HG03066 (cell line): ENCODE results near the gene YWHAG.
A peak's percentile ranks its signal among the peaks of the same experiment; 100 is the strongest.
"Not testable (repeated sequence)": the region's sequence is repeated elsewhere in the genome, so short reads cannot be mapped to it uniquely, and the experiment has no call there.

Experiments
- ATAC-seq: cut with Tn5 transposase; IDR thresholded peaks from one replicate; pipeline ENCODE4 v1.9.1; 2021; ENCODE audit warnings: low read depth; ENCODE audit not compliant: unreplicated experiment

Gene YWHAG

DNA sequence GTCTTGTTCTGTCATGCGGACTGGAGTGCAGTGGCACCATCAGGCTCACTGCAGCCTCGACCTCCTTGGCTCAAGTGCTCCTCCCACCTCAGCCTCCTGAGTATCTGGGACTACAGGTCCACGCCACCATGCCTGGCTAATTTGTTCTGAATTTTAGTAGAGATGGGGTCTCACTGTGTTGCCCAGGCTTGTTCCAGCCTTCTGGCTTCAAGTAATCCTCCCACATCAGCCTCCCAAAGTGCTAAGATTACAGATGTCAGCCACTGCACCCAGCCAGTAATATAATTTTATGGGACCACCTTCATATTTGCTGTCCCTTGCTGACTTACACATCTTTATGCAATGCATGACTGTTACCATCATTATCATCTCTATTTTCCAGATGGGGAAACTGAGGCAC is 57.8 kb downstream of the YWHAG start:
- ATAC-seq = no peak

GRCh38 chr7:76300166-76300731 is 58.5 kb downstream of the YWHAG start:
- ATAC-seq = no peak

GRCh38 chr7:76296743-76297740 is 61.7 kb downstream of the YWHAG start:
- ATAC-seq = no peak

- ATAC-seq = no peak
These were observed 64.3 kb downstream of the YWHAG start for GRCh38 chr7:76294344-76295024.

- ATAC-seq = no peak
These were observed 65.3 kb downstream of the YWHAG start for GRCh38 chr7:76293407-76293901.

DNA sequence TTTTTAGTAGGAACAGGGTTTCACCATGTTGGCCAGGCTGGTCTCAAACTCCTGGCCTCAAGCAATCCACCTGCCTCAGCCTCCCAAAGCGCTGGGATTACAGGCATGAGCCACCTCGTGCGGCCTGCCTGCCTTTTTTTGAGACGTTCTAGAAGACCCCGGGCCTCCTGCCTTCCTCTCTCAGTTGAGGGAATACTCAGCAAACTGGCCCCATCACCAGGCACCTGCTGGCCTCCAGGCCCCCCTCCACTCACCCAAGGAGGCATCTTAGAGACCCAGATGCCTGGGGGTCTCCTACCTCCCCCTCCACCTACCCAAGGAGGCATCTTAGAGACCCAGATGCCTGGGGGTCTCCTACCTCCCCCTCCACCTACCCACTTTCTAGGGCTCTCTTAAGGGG is 65.9 kb downstream of the YWHAG start:
- not testable (repeated sequence) for ATAC-seq

GRCh38 chr7:76292213-76292573 is 66.6 kb downstream of the YWHAG start:
- no peak for ATAC-seq

DNA sequence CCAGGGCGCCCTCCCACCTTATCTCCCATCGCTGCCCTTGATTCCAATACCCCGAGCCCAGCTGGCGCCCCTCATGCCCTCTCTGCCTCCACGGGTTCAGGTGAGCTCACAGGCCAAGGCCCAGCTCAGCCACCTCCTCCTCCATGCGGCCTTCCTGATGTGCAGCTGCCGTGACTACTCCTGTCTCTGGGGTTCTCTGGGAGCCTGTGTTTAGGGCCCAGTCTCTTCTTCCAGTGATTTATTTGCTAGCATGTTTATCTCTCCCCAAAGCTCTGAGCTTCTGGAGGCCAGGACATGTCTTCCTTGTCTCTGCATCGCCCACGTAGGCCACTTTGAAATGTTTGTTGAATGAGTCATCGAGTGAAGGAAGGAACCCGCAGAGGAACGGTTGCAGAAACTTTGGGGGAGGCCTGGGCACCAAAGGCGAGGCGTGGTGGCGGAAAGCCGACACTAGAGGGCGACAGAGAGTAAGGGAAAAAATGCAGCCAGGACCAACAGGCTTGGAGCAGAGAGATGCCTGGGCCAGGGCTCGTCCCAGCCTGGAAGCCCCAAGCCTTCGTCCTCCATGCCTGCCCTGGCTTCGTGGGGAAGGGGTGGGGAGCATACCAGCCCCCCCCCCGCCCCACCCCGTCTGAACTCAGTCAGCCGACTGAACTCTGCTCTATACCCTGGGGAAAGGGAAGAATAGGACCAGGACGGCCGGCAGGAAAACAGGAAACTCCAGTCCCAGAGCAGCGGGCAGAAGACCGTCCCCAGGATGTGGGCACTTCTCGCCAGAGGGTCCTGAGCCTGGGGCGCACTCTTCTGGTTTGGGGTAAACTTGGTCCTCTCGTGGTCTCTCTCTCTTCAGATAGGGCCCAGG is 67.2 kb downstream of the YWHAG start:
- ATAC-seq = peak; percentile 85

DNA sequence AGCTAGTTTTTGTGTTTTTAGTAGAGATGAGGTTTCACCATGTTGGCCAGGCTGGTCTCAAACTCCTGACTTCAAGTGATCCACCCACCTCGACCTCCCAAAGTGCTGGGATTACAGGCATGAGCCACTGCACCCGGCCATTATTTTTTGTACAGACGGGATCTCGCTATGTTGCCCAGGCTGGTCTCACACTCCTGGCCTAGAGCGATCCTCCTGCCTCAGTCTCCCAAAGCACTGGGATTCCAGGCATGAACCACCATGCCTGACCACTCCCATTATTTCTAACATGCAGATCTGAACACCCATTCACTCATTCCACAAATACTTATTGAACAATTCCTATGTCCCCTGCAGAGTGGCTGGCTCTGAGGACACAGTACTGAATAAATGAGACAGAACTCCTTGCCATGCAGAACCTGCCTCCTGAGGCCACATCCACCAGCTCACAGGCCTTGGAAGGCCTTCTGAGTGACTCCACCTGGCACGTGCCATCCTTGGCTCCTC is 67.9 kb downstream of the YWHAG start:
- ATAC-seq = not testable (repeated sequence)

DNA sequence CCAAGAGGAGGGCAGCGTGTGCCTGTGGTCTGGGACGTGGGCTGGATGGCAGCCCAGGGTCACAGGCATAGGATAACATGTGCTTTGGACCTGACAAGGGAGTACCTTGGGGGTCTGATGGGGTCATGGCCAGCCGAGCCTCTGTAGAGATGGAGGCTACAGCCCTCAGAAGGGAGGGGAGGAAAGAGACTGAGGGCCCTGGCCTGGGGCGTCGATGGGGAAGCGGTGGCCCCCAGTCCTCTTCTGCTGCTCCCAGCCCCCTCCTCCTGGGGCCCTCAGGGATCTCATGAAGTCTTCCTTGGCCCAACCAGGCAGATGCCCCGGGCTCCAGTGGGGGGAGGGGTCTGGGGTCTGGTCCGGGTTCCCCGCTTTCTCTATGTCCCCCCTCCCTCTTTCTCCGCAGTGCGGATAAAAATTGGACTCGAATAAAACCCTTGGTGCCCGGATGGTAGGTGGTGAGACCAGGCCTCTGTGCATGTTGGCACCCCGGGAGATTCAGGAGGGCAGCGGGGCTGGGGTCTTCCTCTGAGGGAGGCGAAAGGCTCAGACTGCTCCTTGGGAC is 71.9 kb downstream of the YWHAG start:
- ATAC-seq = no peak

DNA sequence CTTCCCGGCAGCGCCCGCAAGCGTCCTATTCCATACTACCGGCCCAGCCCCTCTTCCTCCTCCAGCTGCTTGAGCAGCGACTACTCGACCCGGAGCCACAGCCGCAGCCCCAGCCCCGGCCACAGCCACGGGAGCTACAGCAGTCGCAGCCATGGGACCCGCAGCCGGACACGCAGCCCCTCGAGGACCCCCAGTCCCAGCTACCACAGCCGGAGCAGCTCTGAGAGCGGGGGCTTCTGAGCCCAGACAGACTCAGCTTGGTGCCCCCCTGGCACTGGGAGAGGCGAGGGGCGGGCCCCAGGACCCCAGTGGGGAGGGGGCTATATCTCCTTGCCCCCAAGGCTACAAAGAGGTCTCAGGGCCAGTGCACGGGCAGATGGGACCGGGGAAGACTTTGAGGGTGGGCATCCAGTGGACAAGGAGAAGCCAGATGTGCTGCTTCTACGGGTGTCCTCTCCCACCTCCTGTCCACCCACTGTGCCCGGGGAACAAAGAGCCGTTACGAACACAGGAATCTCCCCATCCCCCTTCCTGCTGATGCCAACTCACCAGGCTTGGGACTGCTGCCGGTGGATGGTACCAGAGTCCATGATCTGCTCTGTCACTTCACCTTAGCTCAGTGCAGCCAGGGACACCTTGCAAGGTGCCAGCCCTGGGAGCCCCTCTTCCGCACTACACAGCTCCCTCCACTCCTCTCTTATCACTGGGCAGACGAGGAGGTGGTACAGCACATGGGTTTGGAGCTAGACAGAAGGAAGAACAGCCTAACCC is 73.0 kb downstream of the YWHAG start:
- no peak for ATAC-seq

- ATAC-seq = no peak
These were observed 75.3 kb downstream of the YWHAG start for GRCh38 chr7:76283254-76284159.

DNA sequence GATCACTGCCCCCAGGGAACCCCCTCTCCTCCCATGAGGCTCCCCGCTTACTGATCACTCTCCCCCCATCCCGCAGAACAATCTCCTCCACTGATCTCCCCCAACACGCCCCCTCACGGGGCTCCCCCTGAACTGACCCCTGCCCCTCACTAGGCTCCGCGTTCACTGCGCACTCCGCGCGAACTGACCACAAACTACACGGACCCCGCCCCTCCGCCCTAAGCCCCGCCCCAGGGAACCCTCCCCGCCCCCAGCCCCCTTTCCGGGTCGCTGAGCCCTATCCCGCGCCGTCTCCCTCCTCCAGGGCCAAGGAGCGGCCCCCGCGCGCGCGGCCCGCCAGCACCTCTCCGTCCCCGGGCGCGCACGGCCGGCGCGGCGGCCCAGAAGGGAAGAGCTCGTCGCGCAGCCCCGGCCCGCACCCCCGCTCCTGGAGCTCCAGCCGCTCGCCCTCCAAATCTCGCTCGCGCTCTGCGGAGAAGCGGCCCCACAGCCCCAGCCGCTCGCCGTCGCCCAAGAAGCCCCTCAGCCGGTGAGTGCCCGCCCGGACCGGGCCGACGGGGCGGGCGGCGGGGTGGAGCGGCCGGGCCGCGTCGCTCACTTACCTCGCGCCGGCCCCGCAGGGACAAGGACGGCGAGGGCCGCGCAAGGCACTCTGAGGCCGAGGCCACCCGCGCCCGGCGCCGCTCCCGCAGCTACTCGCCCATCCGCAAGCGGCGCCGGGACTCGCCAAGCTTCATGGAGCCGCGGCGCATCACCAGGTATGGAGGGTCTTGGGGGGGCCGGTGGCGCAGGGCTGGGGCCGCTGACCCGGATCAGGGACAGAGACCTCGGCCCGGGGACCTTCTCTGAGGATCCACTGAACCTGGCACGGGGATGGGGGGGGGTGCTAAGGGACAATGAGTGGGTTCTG is 76.2 kb downstream of the YWHAG start:
- ATAC-seq = no peak

- ATAC-seq = no peak
These were observed 77.0 kb downstream of the YWHAG start for GRCh38 chr7:76281706-76282343.

GRCh38 chr7:76281006-76281705 is 77.6 kb downstream of the YWHAG start:
- no peak for ATAC-seq

DNA sequence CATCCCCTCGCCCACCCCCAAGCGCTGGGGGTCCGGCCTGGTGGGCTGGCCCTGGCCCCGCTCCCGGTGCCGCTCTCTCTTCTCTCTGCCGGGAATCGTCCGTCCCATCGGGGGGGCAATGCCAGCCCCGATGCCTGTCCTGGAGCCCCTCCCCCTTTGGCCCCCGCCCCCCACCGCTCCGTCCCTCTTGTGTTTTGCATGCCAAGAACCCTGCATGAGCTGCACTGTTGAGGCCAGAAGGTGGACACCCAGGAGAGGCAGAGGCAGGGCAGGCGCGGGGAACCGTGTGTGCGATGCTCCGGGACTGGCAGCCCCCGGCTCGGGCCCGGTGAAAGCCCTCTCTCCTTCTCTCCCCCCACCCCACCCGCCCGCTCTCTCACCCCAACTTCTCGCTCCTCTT is 78.4 kb downstream of the YWHAG start:
- no peak for ATAC-seq
